GM18499 (cell line): Measurements from ENCODE around the gene TCEANC2.
"Not testable (repeated sequence)": the region's sequence is repeated elsewhere in the genome, so short reads cannot be mapped to it uniquely, and the experiment has no call there.

ENCODE experiments used
- ATAC-seq: cut with Tn5 transposase; IDR thresholded peaks from one replicate; pipeline ENCODE4 v1.9.1; 2021; ENCODE audit warnings: moderate number of reproducible peaks; ENCODE audit not compliant: insufficient read depth, unreplicated experiment

The TCEANC2 gene

GRCh38 chr1:54081306-54082270, 28.2 kb downstream of the TCEANC2 start:
- peak; percentile 55 for ATAC-seq

GRCh38 chr1:54084794-54085193, 31.4 kb downstream of the TCEANC2 start:
- no peak for ATAC-seq

- ATAC-seq: no peak
Observed at GRCh38 chr1:54086754-54087153, 33.3 kb downstream of the TCEANC2 start.

GRCh38 chr1:54088385-54088784, 35.0 kb downstream of the TCEANC2 start:
- no peak for ATAC-seq

- ATAC-seq: no peak
Observed at GRCh38 chr1:54091666-54092065, 38.3 kb downstream of the TCEANC2 start.

GRCh38 chr1:54094001-54094729, 40.8 kb downstream of the TCEANC2 start:
- ATAC-seq: no peak

- not testable (repeated sequence) for ATAC-seq
Observed at GRCh38 chr1:54094730-54095105, 41.3 kb downstream of the TCEANC2 start.

GRCh38 chr1:54095546-54096226, 42.3 kb downstream of the TCEANC2 start:
- no peak for ATAC-seq

- no peak for ATAC-seq
Observed at GRCh38 chr1:54096227-54096876, 42.9 kb downstream of the TCEANC2 start.

GRCh38 chr1:54096877-54097240, 43.5 kb downstream of the TCEANC2 start:
- no peak for ATAC-seq

GRCh38 chr1:54099061-54099610, 45.7 kb downstream of the TCEANC2 start:
- no peak for ATAC-seq

GRCh38 chr1:54100500-54100899, 47.1 kb downstream of the TCEANC2 start:
- no peak for ATAC-seq

- ATAC-seq: no peak
Observed at GRCh38 chr1:54103414-54103813, 50.0 kb downstream of the TCEANC2 start.

GRCh38 chr1:54104613-54105012, 51.2 kb downstream of the TCEANC2 start:
- ATAC-seq: not testable (repeated sequence)

- ATAC-seq: no peak
Observed at GRCh38 chr1:54105080-54105479, 51.7 kb downstream of the TCEANC2 start.

- no peak for ATAC-seq
Observed at GRCh38 chr1:54105736-54106269, 52.4 kb downstream of the TCEANC2 start.

GRCh38 chr1:54107131-54107530, 53.7 kb downstream of the TCEANC2 start:
- no peak for ATAC-seq

- no peak for ATAC-seq
Observed at GRCh38 chr1:54108156-54108555, 54.7 kb downstream of the TCEANC2 start.

- ATAC-seq: no peak
Observed at GRCh38 chr1:54109129-54110090, 56.0 kb downstream of the TCEANC2 start.
